ENCODE results near the gene CA10.
A peak's percentile ranks its signal among the peaks of the same experiment; 100 is the strongest.

CA10 gene

GRCh38 chr17:52158450-52159042 lies at the start of gene CA10:
CA10 (minus strand) TSS chr17:52158714.
- peak within 1 kb of the TSS; percentile 53; the same call in 1 of the 2 replicates for H3K27ac ChIP-seq
- TF ChIP-seq, protein P1, sequence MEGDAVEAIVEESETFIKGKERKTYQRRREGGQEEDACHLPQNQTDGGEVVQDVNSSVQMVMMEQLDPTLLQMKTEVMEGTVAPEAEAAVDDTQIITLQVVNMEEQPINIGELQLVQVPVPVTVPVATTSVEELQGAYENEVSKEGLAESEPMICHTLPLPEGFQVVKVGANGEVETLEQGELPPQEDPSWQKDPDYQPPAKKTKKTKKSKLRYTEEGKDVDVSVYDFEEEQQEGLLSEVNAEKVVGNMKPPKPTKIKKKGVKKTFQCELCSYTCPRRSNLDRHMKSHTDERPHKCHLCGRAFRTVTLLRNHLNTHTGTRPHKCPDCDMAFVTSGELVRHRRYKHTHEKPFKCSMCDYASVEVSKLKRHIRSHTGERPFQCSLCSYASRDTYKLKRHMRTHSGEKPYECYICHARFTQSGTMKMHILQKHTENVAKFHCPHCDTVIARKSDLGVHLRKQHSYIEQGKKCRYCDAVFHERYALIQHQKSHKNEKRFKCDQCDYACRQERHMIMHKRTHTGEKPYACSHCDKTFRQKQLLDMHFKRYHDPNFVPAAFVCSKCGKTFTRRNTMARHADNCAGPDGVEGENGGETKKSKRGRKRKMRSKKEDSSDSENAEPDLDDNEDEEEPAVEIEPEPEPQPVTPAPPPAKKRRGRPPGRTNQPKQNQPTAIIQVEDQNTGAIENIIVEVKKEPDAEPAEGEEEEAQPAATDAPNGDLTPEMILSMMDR (conservative IDR thresholded peaks at IDR 0.05) = peak; percentile 77

GRCh38 chr17:52207796-52208195 lies 49.3 kb upstream of the CA10 start:
- TF ChIP-seq, protein P1 (conservative IDR thresholded peaks at IDR 0.05) = no peak
- H3K27ac ChIP-seq = no peak overlapping the region

DNA sequence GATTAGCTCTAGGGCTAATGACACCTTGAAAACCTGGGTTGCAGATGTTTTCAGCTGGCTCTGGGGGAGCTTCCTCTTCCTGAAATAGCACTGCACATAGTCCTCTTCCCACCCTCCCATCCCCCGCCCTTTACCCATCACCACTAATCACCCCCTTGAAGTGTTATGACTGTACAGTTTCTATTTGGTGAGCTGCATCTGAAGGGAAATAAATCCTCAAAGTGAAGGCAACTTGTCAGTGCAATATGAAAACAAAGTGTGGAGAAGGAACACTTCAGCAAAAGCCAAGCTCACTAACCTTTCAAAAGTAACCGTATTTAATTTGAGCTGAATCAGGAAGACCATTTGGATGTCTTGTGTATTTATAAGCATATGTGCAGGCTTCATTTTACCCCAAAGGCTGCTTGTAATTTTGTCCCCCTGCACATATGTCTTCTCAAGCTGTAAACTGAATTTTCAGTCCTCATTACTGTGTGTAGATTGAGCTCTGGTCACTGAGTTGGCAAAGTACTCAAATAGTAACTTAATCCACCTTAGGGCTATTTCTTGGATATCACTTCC lies 44.1 kb upstream of the CA10 start:
- TF ChIP-seq, protein P1 (conservative IDR thresholded peaks at IDR 0.05) = no peak
- no peak overlapping the region for H3K27ac ChIP-seq

GRCh38 chr17:52201767-52202519 lies 43.4 kb upstream of the CA10 start:
- H3K27ac ChIP-seq = no peak overlapping the region
- TF ChIP-seq, protein P1 (conservative IDR thresholded peaks at IDR 0.05) = no peak

GRCh38 chr17:52191491-52191890 lies 33.0 kb upstream of the CA10 start:
- TF ChIP-seq, protein P1 (conservative IDR thresholded peaks at IDR 0.05) = no peak
- no peak overlapping the region for H3K27ac ChIP-seq

GRCh38 chr17:52181782-52182181 lies 23.3 kb upstream of the CA10 start:
- TF ChIP-seq, protein P1 (conservative IDR thresholded peaks at IDR 0.05) = no peak
- peak overlapping the region; percentile 80 for H3K27ac ChIP-seq

- TF ChIP-seq, protein P1 (conservative IDR thresholded peaks at IDR 0.05) = no peak
- H3K27ac ChIP-seq = peak overlapping the region; percentile 34
Observed at GRCh38 chr17:52178012-52178411, 19.5 kb upstream of the CA10 start.

Measured in VCaP (cell line).